Measurements from ENCODE around the gene PCMTD2.

GRCh38 chr20:64256282-64256935 is 861 bp downstream of the PCMTD2 start:
- no peak for TF ChIP-seq POLR2A (IDR thresholded peaks at IDR 0.05; ENCODE audit: control extremely low read depth in 1 of 2, low read depth in 2 of 2, low read length in 2 of 2)
- no peak for TF ChIP-seq POLR2AphosphoS5 (IDR thresholded peaks at IDR 0.05; ENCODE audit: low read depth, low read length)
